Stimulated activated CD4-positive, alpha-beta T cell treated with anti-CD3 and anti-CD28 coated beads, TNF-alpha, amount 100 ng/mL, for 4 hours (primary cell): ENCODE results near the gene GOLPH3.
"Not testable (repeated sequence)": the region's sequence is repeated elsewhere in the genome, so short reads cannot be mapped to it uniquely, and the experiment has no call there.

Experiments used
- DNase-seq, 3 experiments: peaks; one replicate each; pipeline ENCODE4 v3.0.0-alpha.2; 2020; ENCODE audit warnings: low read depth in 3 of 3

Gene GOLPH3

DNA sequence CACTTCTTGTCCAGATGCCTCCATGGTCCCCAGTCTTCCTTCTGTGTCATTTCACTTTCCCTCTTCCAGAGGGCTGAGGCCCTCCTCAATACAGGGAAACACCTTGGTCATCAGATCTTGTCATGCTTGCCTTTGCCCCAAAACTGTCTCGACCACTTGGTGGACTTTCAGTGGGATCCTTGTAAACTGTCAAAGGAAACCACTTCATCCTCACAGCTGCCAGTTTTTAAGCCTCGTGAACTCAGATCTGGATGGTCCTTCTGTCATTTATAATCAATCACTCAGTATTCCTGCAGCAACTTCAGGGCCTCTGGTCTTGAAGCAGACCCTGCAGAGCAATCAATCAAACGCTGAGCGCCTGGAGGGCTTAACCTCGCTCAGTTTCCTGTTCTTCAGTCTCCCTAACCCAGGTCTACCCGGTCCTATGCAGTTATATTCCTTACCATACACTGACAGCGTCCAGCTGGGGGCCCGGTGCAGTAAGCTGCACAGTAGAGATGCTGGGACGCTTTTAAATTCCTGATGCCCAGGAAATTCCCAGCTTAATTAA lies 74.6 kb downstream of the GOLPH3 start:
- no peak for DNase-seq

DNA sequence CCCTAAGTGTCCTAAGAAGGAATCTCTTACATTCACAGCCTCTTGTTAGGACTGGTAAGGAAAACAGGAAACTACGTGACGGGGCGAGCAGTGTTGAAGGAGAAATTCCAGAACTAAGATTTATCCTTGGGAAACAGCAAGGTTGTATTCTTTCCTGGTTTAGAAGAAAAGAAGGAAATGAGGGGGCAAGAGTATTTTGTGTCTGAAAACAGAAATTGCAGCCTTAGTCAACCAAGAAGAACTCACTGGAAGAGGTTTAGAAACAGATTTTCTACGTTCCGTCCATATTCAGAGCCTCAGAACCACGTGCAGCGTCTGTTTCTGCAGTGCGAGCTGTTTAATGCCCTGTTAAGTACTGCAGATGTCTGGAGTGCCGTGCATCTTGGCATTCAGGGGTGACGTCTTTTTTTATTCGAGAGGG lies 75.2 kb downstream of the GOLPH3 start:
- no peak for DNase-seq

DNA sequence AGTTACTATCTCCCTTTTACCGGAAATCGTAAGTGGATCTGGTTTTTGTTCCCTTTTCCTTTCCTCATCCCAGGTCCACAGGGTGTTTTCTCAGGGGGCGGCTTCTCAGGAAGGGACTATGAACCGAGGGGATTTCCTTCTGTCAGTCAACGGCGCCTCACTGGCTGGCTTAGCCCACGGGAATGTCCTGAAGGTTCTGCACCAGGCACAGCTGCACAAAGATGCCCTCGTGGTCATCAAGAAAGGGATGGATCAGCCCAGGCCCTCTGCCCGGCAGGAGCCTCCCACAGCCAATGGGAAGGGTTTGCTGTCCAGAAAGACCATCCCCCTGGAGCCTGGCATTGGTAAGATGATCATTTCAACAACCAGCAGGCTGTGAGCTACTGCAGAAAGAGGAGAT lies 75.8 kb downstream of the GOLPH3 start:
- no peak for DNase-seq

DNA sequence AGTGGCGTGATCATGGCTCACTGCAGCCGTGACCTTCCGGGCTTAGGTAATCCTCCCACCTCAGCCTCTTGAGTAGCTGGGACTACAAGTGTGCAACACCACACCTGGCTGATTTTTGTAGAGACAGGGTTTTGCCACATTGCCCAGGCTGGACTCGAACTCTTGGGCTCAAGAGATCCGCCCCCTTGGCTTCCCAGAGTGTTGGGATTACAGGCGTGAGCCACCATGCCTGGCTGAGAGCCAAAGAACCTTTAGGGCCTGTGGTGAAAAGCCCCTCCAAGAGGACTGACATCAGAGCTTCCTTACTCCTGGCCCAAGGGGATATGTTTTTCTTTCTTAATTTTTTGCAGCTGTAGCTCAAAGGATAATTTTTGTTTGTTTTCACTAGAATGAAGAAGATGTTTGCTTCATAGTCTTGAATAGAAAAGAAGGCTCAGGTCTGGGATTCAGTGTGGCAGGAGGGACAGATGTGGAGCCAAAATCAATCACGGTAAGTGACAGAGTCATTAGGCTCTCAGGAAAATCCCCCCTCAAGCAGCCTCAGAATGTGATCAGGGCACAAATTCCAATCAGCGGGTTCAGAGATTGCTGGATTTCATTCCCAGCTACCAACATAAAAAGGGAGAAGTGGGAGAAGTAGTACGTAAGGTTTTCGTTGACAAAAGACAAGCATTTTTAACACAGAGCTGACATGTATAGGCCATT lies 77.1 kb downstream of the GOLPH3 start:
- no peak for DNase-seq

DNA sequence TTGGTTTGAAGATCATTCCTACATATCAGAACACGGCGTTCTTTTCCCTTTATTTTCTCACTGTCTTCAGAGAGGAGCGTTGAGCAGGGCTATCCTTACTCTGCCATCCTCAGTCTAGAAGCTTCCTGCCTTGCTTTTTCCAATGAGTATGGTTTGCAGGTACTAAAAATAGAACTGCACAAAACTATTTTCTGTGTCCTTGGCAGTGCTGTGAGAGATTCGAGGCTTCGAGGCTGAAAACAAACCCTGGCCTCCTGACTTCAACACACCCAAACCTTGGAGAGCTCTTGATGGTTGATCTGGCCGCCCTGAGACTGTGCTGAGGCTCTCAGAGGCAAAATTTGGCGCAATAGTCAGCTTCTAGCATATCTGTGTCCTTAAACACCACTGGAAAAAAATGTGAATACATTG lies 78.9 kb downstream of the GOLPH3 start:
- DNase-seq: no peak

DNA sequence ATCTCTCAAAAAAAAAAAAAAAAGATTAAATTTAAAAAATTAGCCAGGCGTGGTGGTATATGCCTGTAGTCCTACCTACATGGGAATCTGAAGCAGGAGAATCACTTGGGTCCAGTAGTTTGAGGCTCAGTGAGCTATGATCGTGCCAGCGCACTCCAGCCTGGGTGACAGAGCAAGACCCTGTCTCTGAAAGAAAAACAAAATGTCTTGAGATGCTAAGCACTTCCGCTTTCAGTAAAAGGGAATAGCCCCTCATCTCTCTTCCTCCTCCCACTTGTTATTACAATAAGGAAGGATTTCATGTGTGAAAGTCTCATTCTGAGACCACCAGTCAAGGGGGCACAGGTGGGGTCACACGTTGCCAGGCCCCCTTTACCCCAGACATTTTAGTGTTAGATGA lies 79.4 kb downstream of the GOLPH3 start:
- no peak for DNase-seq

DNA sequence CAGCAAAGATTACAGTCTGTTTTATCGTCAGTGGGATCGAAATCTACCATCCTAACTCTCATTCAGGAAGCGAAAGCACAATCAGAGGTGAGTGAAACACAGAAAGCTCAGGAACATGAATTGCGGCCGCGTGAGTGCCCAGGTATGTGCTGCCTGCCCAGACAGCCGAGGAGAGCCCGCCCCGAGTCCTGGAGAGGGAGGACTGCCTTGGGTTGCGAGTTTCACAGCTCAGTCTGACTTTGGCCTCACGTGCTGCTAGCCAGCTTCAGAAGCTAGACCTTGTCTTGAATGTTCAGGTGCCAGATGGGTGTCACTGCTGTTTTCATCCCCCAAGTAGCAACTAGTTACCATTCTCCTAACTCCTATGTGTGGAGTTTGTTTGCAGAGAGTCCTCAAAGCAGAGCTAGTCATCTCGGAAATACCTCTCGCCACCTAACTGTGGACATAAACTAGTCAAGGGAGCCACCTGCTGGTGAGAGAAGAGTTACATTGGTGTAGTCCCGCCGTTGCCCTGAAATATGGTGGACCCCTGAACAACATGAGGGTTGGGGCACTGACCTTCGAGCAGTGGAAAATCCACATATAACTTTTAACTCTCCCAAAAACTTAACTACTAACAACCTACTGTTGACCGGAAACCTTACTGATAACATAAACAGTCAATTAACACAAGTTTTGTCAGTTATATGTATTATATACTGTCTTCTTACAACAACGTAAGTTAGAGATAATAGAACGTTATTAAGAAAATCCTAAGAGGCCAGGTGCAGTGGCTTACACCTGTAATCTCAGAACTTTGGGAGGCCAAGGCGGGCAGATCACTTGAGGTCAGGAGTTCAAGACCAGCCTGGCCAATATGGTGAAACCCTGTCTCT lies 80.9 kb downstream of the GOLPH3 start:
- peak; percentile 12 to 50 (median 27) for DNase-seq

DNA sequence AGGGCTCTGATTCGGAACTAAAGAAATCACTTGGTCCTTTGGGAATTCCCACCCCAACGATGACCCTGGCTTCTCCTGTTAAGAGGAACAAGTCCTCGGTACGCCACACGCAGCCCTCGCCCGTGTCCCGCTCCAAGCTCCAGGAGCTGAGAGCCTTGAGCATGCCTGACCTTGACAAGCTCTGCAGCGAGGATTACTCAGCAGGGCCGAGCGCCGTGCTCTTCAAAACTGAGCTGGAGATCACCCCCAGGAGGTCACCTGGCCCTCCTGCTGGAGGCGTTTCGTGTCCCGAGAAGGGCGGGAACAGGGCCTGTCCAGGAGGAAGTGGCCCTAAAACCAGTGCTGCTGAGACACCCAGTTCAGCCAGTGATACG lies 83.4 kb downstream of the GOLPH3 start:
- DNase-seq: no peak

DNA sequence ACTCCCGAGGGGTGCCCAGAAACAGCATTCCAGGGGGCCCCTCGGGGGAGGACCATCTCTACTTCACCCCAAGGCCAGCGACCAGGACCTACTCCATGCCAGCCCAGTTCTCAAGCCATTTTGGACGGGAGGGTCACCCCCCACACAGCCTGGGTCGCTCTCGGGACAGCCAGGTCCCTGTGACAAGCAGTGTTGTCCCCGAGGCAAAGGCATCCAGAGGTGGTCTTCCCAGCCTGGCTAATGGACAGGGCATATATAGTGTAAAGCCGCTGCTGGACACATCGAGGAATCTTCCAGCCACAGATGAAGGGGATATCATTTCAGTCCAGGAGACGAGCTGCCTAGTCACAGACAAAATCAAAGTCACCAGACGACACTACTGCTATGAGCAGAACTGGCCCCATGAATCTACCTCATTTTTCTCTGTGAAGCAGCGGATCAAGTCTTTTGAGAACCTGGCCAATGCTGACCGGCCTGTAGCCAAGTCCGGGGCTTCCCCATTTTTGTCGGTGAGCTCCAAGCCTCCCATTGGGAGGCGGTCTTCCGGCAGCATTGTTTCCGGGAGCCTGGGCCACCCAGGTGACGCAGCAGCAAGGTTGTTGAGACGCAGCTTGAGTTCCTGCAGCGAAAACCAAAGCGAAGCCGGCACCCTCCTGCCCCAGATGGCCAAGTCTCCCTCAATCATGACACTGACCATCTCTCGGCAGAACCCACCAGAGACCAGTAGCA lies 83.9 kb downstream of the GOLPH3 start:
- DNase-seq: no peak

DNA sequence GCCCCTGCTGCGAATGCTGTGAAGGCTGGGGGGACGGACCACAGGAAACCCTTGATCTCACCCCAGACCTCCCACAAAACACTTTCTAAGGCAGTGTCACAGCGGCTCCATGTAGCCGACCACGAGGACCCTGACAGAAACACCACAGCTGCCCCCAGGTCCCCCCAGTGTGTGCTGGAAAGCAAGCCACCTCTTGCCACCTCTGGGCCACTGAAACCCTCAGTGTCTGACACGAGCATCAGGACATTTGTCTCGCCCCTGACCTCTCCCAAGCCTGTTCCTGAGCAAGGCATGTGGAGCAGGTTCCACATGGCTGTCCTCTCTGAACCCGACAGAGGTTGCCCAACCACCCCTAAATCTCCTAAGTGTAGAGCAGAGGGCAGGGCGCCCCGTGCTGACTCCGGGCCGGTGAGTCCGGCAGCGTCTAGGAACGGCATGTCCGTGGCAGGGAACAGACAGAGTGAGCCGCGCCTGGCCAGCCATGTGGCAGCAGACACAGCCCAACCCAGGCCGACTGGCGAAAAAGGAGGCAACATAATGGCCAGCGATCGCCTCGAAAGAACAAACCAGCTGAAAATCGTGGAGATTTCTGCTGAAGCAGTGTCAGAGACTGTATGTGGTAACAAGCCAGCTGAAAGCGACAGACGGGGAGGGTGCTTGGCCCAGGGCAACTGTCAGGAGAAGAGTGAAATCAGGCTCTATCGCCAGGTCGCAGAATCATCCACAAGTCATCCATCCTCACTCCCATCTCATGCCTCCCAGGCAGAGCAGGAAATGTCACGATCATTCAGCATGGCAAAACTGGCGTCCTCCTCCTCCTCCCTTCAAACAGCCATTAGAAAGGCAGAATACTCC lies 84.7 kb downstream of the GOLPH3 start:
- no peak for DNase-seq

DNA sequence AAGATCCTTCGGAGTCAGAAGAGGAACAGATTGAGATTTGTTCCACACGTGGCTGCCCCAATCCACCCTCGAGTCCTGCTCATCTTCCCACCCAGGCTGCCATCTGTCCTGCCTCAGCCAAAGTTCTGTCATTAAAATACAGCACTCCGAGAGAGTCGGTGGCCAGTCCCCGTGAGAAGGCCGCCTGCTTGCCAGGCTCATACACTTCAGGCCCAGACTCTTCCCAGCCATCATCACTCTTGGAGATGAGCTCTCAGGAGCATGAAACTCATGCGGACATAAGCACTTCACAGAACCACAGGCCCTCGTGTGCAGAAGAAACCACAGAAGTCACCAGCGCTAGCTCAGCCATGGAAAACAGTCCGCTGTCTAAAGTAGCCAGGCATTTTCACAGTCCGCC lies 85.9 kb downstream of the GOLPH3 start:
- DNase-seq: no peak

DNA sequence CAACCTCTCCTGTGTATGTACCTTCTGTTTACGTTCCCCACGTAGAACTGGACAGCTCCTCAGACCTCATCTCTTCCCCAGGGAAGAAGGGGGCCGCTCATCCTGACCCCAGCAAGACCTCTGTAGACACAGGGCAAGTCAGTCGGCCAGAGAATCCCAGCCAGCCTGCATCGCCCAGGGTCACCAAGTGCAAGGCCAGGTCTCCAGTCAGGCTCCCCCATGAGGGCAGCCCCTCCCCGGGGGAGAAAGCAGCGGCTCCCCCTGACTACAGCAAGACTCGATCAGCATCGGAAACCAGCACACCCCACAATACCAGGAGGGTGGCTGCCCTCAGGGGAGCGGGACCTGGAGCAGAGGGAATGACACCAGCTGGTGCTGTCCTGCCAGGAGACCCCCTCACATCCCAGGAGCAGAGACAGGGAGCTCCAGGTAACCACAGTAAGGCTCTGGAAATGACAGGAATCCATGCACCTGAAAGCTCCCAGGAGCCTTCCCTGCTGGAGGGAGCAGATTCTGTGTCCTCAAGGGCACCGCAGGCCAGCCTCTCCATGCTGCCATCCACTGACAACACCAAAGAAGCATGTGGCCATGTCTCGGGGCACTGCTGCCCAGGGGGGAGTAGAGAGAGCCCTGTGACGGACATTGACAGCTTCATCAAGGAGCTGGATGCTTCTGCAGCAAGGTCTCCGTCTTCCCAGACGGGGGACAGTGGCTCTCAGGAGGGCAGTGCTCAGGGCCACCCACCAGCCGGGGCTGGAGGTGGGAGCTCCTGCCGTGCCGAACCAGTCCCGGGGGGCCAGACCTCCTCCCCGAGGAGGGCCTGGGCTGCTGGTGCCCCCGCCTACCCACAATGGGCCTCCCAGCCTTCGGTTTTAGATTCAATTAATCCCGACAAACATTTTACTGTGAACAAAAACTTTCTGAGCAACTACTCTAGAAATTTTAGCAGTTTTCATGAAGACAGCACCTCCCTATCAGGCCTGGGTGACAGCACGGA lies 86.7 kb downstream of the GOLPH3 start:
- no peak for DNase-seq

DNA sequence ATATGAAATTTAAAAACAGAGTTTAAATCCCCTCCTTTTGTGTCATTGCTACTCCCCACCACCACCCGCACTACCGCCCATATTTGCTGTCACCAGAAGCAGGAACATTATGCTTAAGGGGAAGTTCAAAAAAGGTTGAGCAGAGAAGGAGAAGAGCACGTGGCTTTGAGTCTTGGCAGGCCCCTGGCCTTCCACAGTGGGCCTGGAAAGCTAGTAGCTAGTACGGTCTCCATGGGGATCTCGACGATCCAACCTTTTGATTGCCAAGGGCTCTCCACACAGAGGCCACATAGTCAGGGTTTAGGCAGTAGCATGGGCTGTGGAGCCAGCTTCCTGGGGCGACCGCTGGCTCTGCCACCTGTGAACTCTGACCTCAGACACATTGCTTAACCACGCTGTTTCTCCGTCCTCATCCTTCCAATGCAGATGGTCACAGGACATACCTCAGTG lies 90.1 kb downstream of the GOLPH3 start:
- no peak for DNase-seq

DNA sequence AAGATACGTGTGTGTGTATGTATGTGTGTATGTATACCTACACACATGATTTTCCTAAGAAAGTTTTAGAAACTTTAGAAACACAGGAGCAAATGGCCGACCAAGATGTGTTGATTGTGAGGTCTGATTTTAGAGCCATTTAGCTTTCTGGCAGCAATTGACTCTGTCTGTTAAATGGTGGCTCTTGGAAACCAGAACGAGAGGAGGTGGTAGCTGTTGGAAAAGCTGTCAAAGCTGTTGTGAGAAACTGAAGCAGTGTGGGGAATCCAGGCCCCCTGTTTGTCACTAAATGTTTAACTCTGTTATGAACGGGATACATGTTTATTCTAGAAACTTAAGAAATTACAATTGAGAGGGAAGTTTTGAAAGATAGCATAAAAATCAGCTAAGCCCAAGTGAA lies 91.4 kb downstream of the GOLPH3 start:
- DNase-seq: no peak

DNA sequence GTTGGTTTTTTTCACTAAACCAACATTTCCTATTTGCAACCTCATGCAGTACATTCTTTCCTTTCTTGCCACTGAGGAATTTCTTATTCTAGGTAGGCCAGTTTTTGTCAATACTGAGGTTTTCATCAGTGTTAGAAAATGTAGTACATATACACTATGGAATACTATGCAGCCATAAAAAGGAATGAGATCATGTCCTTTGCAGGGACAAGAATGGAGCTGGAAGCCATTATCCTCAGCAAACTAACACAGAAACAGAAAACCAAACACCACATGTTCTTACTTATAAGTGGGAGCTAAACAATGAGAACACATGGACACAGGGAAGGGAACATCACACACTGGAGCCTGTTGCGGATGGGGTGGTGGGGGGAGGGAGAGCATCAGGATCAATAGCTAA lies 93.6 kb downstream of the GOLPH3 start:
- DNase-seq: not testable (repeated sequence)

DNA sequence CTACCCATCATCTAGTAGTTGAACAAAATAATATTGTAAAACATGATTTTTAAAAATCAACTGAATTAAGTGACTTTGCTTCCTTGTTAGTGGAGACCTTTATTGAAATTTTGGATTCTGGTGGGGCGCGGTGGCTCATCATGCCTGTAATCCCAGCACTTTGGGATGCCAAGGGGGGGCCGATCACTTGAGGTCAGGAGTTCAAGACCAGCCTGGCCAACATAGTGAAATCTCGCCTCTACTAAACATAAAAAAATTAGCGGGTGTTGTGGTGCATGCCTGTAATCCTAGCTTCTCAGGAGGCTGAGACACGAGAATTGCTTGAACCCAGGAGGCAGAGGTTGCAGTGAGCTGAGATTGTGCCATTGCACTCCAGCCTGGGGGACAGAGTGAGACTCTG lies 95.3 kb downstream of the GOLPH3 start:
- not testable (repeated sequence) for DNase-seq

DNA sequence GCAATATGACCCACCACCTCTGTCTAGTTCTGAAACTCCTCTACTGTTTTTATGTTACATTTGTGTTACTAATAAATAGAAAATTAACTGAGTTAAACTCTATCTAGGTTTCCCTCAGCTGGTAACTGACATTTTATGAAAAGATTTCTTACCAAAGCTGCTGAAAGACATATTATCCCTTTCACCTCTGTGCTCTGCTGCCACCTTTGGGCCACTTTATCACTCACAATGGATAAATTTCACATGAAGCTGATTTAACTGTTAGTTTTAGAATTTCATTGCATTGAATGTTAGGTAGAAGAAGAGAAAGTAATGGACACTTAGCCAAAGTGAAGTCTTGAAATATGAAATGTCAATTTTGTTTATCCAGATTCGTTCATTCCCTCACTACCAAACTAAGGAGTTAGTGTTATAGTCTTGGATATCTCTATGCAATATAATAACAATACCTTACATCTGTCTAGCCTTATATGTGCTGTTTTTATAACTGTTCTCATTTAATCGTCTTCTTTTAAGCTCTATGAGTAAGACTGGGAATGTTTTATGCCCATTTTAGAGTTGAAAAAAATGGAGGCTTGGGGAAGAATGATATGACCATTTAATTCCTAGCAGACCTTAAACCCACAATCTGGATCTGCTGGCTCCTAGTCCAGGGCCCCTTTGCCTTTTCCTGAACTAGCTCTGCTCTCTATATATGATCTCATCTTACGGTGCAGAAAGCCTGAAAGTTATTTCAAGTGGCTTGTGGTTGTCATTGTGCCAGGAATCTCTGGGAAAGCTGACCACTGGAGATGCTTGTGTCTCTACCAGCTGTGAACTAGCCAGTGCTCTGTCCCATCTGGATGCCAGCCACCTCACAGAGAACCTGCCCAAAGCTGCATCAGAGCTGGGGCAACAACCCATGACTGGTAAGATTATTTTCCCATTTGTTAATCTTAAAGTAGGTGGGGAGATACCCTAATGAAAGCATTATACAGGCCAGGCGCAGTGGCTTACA lies 97.1 kb downstream of the GOLPH3 start:
- no peak for DNase-seq
